Activated CD4-positive, alpha-beta T cell treated with anti-CD3 and anti-CD28 coated beads, Interleukin-2, Interleukin-4, amounts not matched to agents 100 ng/mL and 50 ng/mL, durations not matched to agents 16 hours and 8 hours (primary cell): ENCODE data around the gene RNLS.

Experiments
- DNase-seq: peaks from one replicate; pipeline ENCODE4 v3.0.0-alpha.2; 2020; ENCODE audit warnings: low spot score

RNLS gene

GRCh38 chr10:88230251-88230650 is 352.9 kb downstream of the RNLS start:
- DNase-seq: no peak

- no peak for DNase-seq
These were observed 355.0 kb downstream of the RNLS start for GRCh38 chr10:88228130-88228529.

GRCh38 chr10:88227342-88228018 is 355.6 kb downstream of the RNLS start:
- DNase-seq: no peak

GRCh38 chr10:88226891-88227290 is 356.2 kb downstream of the RNLS start:
- DNase-seq: no peak

- DNase-seq: no peak
These were observed 357.0 kb downstream of the RNLS start for GRCh38 chr10:88226071-88226659.
